ENCODE results near the gene AFG1L. TPM values are rescaled to one million over a fixed set of nuclear protein-coding genes. Genes with fewer than 3 reads are reported as not detected.
"Not testable (repeated sequence)": the region's sequence is repeated elsewhere in the genome, so short reads cannot be mapped to it uniquely, and the experiment has no call there.

Gene AFG1L
- total RNA-seq, 1 donor from 2014 or later: 9.3 TPM

DNA sequence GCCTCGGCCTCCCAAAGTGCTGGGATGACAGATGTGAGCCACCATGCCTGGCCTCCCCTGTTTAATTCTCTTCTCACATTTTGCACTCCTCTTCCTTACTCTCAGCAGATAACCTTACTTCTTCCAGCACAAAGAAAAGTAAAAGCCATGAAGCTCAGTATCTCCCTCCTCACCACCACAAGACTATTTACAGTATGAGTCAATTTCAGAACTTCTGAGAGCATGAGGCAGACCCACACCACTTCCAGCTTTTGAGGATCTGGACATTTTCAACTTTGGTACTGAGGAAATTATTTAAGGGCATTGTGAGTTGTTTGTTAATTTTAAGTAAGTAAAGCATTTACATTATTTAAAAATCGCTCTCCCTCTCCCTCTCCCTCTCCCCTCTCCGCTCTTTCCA, 26.0 kb upstream of the AFG1L start:
- DNase-seq (ENCODE audit: low spot score in 2 of 2, unreplicated experiment in 2 of 2): no peak
- TF ChIP-seq, protein P1, sequence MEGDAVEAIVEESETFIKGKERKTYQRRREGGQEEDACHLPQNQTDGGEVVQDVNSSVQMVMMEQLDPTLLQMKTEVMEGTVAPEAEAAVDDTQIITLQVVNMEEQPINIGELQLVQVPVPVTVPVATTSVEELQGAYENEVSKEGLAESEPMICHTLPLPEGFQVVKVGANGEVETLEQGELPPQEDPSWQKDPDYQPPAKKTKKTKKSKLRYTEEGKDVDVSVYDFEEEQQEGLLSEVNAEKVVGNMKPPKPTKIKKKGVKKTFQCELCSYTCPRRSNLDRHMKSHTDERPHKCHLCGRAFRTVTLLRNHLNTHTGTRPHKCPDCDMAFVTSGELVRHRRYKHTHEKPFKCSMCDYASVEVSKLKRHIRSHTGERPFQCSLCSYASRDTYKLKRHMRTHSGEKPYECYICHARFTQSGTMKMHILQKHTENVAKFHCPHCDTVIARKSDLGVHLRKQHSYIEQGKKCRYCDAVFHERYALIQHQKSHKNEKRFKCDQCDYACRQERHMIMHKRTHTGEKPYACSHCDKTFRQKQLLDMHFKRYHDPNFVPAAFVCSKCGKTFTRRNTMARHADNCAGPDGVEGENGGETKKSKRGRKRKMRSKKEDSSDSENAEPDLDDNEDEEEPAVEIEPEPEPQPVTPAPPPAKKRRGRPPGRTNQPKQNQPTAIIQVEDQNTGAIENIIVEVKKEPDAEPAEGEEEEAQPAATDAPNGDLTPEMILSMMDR (IDR thresholded peaks at IDR 0.05; ENCODE audit: unreplicated experiment): no peak
- H3K9me3 Mint-ChIP-seq: peaks cover 3% of the 10 kb centered on the region
- H3K4me3 Mint-ChIP-seq: no peak overlapping the region
- H3K27me3 Mint-ChIP-seq (ENCODE audit: low read depth): no peaks in the 10 kb centered on the region
- no peak overlapping the region for H3K27ac Mint-ChIP-seq
- no peaks in the 10 kb centered on the region for H3K36me3 Mint-ChIP-seq
- H3K4me1 Mint-ChIP-seq: no peaks in the 10 kb centered on the region

DNA sequence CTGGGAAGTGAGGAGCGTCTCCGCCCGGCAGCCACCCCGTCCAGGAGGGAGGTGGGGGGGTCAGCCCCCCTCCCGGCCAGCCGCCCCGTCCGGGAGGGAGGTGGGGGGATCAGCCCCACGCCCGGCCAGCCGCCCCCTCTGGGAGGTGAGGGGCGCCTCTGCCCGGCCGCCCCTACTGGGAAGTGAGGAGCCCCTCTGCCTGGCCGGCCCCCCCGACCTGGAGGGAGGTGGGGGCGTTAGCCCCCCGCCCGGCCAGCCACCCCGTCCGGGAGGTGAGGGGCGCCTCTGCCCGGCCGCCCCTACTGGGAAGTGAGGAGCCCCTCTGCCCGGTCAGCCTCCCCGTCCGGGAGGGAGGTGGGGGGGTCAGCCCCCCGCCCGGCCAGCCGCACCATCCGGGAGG, 24.9 kb upstream of the AFG1L start:
- H3K9me3 Mint-ChIP-seq; DNase-seq (ENCODE audit: low spot score in 2 of 2, unreplicated experiment in 2 of 2); H3K27me3 Mint-ChIP-seq (ENCODE audit: low read depth); H3K36me3 Mint-ChIP-seq; H3K27ac Mint-ChIP-seq; H3K4me3 Mint-ChIP-seq; H3K4me1 Mint-ChIP-seq: not testable (repeated sequence)

DNA sequence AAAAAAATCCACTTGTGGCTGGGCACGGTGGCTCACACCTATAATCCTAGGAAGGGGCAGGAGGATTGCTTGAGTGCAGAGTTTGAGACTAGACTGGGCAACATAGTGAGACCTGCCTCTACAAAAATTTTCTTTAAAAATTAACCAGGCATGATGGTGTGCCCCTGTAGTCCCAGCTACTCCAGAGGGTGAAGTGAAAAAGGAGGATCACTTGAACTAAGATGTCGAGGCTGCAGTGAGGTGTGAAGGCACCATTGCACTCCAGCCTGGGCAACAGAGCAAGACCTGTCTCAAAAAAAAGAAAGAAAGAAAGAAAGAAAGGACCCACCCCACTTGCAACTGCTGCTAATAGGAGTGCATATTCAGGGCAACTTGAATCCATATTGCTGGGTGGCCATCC, 20.3 kb upstream of the AFG1L start:
- Mint-ChIP-seq H3K27ac (no peak overlapping the region), H3K9me3 (peaks cover 3% of the 10 kb centered on the region), H3K4me1 (peaks cover 4% of the 10 kb centered on the region), H3K4me3 (no peak overlapping the region), H3K36me3 (no peaks in the 10 kb centered on the region), H3K27me3 (ENCODE audit: low read depth) (no peaks in the 10 kb centered on the region)
- TF ChIP-seq, protein P1 (IDR thresholded peaks at IDR 0.05; ENCODE audit: unreplicated experiment): no peak
- no peak for DNase-seq (ENCODE audit: low spot score in 2 of 2, unreplicated experiment in 2 of 2)

DNA sequence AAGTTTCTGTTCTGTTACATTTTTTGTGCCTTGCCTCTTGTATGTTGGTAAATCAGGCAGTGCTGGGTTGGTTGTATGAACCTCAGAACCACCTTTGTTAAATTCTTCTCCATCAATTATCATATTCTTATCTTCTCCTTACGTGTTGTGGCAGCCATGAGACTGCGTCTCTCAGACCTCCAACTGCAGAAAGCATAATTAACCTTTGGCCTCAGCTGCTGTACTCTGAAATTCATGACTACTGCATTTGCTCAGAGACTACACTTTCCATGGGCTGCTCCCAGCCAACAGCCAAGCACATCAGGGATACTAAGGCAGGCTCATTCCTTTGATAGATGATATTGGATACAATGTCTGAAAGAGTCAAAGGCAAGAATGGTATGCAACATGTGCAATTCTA, 18.9 kb upstream of the AFG1L start:
- Mint-ChIP-seq H3K4me1 (peaks cover 4% of the 10 kb centered on the region), H3K9me3 (peaks cover 2% of the 10 kb centered on the region), H3K27ac (no peak overlapping the region), H3K4me3 (no peak overlapping the region), H3K36me3 (no peaks in the 10 kb centered on the region), H3K27me3 (ENCODE audit: low read depth) (no peaks in the 10 kb centered on the region)
- TF ChIP-seq, protein P1 (IDR thresholded peaks at IDR 0.05; ENCODE audit: unreplicated experiment): no peak
- DNase-seq (ENCODE audit: low spot score in 2 of 2, unreplicated experiment in 2 of 2): no peak

DNA sequence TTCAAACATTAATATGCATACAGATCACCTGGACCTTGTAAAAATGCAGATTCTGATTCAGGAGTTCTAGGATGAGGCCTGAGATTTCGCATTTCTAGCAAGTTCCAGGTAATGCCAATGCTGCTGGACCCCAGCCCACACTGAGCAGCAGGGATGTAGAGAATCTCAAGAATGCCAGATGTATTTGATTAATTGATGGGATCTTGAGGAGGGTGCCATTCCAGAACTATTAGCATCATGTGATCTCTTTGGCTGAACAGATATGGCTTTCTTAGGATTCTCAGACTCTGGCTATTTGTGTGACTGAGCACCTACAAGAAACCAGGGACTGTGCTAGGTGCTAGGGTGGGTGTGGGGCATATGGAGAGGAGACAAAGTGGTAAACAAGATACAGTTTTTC, 17.6 kb upstream of the AFG1L start:
- no peaks in the 10 kb centered on the region for H3K9me3 Mint-ChIP-seq
- DNase-seq (ENCODE audit: low spot score in 2 of 2, unreplicated experiment in 2 of 2): no peak
- H3K4me1 Mint-ChIP-seq: peaks cover 4% of the 10 kb centered on the region
- no peaks in the 10 kb centered on the region for H3K27me3 Mint-ChIP-seq (ENCODE audit: low read depth)
- H3K36me3 Mint-ChIP-seq: no peaks in the 10 kb centered on the region
- H3K27ac Mint-ChIP-seq: no peak overlapping the region
- no peak overlapping the region for H3K4me3 Mint-ChIP-seq
- TF ChIP-seq, protein P1 (IDR thresholded peaks at IDR 0.05; ENCODE audit: unreplicated experiment): no peak

DNA sequence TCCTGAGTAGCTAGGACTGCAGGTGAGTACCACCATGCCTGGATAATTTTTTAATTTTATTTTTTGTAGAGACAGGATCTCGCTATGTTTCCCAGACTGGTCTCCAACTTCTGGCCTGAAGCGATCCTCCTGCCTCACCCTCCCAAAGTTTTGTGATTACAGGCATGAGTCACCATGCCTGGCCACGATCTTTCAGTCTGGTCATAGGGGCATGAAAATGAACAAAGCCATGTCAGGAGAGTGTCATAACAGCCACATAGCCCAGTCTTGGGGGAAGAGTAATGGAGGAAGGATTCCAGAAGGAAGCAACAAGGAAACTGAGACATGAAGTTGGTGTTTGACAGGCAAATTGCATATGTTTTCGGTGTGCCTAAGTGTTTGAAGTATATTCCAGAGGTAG, 17.0 kb upstream of the AFG1L start:
- no peaks in the 10 kb centered on the region for H3K9me3 Mint-ChIP-seq
- no peak overlapping the region for H3K4me3 Mint-ChIP-seq
- TF ChIP-seq, protein P1 (IDR thresholded peaks at IDR 0.05; ENCODE audit: unreplicated experiment): no peak
- H3K27me3 Mint-ChIP-seq (ENCODE audit: low read depth): no peaks in the 10 kb centered on the region
- no peak overlapping the region for H3K27ac Mint-ChIP-seq
- peaks cover 4% of the 10 kb centered on the region for H3K4me1 Mint-ChIP-seq
- no peaks in the 10 kb centered on the region for H3K36me3 Mint-ChIP-seq
- DNase-seq (ENCODE audit: low spot score in 2 of 2, unreplicated experiment in 2 of 2): no peak

Data from mesothelial cell of epicardium (in vitro differentiated cells).